ENCODE measurements around the gene GCHFR.

GCHFR gene

DNA sequence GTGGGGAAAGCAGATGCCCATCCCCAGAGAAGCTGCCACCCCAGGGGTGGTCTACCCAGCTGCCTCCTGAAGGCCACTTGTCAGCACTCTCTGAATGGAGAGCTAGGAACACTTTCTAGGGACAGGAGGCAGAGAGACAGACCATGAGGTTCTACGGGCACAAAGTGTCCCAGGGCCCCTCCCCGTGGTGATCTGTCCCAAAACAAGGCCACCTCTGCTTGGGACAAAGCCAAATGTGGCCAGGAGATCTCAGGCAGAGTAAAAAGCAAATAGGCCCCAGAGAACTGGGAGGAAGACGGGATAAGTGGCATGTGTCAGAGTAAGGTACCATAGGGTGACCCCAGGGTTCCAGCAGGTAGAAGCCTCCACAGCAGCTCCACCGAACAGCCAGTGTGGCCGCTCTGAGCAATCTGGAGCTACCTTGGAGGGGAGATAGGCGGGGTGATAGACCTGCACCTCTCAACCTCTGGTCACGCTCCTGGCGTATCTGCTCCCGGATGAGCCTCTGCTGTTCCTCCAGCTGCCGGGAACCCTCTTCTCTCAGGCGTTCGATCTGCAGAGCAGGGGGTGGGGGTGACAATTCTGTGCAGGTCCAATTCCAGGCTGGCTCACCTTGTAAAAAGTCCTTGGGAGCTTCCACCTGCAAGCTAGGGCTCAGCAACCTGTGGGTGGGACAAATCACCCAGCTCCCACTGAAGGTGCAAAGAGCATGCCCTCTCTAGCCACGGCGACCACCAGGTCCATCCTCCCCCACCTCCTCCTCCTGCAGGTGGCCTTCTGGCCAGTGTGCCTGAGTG lies 12.1 kb downstream of the GCHFR start:
- DNase-seq (ENCODE audit: low read depth) = no peak

DNA sequence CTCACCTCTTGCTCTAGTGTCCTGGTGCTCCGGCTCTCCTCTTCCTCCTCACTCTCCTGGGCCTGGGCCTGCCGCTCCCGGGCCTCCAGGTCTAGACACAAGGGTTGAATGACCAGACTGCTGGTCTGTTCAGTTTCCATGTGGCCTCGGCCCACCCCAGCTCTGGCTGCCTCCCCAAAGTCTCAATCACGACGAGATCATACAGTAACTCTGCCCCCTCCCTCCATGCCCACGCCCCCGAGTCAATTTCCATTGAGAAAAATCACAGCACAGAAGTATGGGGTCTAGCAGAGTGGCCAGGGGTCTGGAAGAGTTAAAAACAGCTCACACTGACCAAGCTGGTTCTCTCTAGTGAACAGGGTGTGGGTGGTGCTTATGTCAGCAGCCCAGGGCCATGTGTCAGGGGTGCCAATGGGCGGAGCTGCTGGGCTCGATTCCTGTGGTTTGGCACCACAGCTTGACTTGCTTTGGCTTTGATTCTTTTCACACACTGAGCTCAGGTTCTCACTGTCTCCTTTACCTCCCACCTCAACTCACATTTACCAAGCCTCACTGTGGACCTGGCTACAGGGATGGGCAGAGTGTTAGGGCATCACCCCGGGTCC lies 12.8 kb downstream of the GCHFR start:
- peak; percentile 50 for DNase-seq (ENCODE audit: low read depth)

DNA sequence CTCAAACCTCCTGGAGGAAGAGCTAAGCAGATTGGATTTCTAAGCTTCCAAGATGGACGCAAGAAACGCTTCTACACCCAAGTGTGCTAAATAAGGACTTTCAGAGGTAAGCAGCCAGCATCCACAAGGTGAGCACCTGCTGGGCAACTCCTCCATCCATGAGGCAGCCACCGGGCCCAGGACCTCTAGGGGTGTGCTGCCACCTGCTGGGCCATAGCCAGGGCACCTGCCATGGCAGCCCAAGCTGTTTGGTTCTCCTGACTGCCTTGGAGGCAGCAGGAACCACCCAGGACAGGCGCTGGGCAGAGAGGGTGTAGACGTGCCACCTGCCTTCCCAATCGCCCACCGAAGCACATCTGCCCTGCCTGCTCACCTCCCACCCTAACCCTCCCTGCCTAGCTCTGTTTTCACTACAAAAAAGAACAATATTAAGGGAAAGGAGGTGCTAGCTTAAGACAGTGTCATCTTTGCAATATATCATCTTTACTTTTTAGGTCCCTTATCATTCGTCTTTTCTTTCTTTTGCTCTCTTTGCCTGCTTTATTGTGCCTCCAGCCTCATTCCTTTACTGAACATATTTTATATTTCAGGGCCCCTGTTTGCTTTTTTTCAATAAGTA lies 18.9 kb downstream of the GCHFR start:
- DNase-seq (ENCODE audit: low read depth) = peak; percentile 56

- DNase-seq (ENCODE audit: low read depth) = no peak
Measured at GRCh38 chr15:40785164-40785563, 21.3 kb downstream of the GCHFR start.

- DNase-seq (ENCODE audit: low read depth) = no peak
Measured at GRCh38 chr15:40785814-40786213, 21.9 kb downstream of the GCHFR start.

- peak; percentile 75 for DNase-seq (ENCODE audit: low read depth)
Measured at GRCh38 chr15:40787344-40787841, 23.5 kb downstream of the GCHFR start.

- DNase-seq (ENCODE audit: low read depth) = no peak
Measured at GRCh38 chr15:40787991-40788390, 24.1 kb downstream of the GCHFR start.

DNA sequence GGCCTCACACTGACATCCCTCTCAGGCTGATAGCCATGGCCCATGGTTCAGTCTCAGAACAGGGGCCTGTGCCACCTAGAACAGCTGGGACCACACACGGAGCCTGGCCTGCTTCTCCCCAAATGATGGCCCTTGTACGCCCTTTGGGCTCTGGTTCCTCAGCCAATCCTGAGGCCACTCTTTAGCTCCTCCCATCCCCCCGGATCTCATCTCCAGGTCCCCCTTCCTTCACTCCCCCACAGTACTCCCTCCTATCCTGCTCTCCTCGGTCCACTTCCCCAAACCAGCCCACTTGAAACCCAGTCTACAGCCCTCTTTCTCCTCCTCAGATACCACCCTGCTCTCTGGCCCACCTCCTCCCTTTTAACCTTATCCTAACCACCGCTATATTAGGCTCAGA lies 25.3 kb downstream of the GCHFR start:
- no peak for DNase-seq (ENCODE audit: low read depth)

DNA sequence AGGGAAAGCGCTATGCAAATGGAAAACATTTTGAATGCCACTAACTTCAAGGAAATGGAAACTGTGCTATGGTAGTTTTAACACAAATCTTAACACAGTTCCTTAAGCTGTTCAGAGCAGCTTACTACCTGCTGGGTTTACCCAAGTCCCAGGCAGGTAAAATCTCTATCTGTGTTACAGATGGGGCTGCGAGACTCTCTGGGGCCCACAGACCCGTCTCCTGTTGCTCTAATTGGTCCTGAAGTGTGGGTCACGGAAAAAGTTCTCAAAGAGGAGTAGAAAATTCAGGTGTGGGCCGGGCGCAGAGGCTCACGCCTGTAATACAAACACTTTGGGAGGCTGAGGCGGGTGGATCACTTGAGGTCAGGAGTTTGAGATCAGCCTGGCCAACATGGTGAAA lies 26.1 kb downstream of the GCHFR start:
- no peak for DNase-seq (ENCODE audit: low read depth)

- DNase-seq (ENCODE audit: low read depth) = peak; percentile 22
Measured at GRCh38 chr15:40790718-40791117, 26.9 kb downstream of the GCHFR start.

DNA sequence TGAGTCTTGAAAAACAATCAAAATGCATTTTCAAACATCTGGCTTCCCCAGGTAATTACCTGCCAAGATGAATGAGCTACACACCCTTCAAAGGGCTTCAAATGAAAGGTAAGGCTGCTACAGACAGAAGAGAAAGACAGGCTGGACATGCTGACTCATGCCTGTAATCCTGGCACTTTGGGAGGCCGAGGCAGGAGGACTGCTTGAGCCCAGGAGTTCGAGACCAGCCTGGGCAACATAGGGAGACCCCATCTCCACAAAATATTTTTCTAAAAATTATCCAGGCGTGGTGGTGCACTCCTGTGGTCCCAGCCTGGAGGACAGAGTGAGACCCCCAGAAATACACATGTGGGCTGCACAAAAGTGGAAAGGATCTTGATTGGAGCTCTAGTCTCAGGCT lies 28.5 kb downstream of the GCHFR start:
- no peak for DNase-seq (ENCODE audit: low read depth)

DNA sequence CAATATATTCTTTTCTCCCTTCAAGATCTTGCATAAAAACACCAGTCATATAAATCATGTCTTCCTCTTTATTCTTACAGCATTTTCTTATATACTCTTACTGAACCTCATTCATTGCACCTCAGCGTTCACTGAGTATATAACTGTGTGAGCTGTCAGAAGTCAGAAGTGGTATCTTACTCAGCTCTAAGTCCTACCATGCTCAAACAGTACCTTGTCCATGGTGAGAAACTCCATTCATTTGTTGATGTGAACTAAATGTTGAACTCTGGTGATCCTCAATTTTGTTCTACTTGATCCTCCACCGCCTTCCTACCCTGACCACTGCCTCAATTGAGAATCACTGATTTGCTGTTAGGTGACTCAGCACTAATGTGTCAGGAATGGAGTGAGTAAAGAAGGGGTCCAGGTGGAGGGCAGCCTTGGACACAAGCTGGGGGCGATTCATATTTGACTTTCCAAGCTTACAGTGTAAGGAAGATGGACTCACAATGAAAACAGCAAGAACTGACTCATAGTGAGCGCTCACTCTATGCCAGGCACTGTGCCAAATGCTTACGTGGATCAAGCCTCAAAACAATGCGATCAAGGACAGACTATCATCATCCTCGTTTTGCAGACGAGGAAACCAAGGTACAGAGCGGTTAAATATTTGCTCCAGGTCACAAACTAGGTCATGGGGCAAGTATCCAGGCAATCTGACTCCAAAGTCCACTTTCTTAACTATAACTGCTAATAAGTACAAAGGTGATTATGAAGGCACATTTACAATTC lies 29.5 kb downstream of the GCHFR start:
- DNase-seq (ENCODE audit: low read depth) = peak; percentile 95

GRCh38 chr15:40796041-40796440 lies 32.2 kb downstream of the GCHFR start:
- no peak for DNase-seq (ENCODE audit: low read depth)

- DNase-seq (ENCODE audit: low read depth) = no peak
Measured at GRCh38 chr15:40796512-40796911, 32.6 kb downstream of the GCHFR start.

DNA sequence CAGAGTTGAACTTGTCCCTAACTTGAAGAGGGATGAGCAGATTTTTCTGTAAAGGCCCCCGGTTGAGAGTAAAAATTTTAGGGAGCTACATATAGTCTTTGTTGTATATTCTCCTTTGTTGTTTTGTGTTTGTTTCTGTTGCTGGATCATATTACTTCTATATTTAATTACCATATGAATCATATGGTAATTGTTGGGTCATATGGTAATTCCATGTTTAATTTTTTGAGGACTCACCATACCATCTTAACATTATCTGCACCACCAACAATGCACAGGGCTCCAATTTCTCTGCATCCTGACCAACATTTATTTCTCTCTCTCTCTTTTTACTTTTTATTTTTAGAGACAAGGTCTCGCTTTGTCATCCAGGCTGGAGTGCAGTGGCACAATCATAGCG lies 35.7 kb downstream of the GCHFR start:
- no peak for DNase-seq (ENCODE audit: low read depth)

DNA sequence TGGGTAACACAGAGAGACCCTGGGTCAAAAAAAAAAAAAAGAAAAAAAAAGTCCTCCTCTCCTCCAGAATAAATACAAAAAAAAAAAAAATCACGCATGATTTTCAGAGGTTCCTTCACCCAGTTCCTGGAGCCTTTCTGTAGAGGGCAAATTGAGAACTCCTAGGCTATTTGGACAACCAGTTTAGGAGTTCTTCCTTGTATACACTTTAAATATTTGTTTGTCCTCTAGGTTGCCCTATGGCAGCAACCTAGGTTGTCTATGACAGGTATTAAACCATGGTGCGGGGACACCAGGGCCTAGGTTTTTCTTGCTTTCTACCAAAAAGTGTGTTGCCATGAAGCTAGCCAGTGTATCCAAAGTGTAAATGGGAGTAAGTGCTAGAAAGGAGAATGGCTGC lies 39.2 kb downstream of the GCHFR start:
- DNase-seq (ENCODE audit: low read depth) = no peak

DNA sequence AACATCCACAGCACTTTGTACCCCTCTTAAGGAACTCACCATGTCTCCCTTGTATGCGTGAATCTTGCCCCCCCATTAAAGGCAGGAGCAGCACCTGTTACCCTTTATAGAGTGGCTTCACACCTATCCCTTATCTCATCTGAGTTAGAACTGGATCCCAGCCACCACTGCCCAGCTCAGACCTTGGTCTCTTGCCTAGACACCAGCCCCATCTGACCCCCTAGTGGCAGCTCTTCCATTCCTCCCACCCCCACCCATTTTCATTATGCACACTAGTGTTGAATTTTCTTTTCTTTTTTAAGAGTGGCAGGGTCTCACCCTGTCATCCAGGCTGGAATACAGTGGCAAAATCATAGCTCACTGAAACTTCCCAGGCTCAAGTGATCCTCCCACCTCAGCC lies 39.8 kb downstream of the GCHFR start:
- no peak for DNase-seq (ENCODE audit: low read depth)

- DNase-seq (ENCODE audit: low read depth) = no peak
Measured at GRCh38 chr15:40806672-40807027, 42.8 kb downstream of the GCHFR start.

DNA sequence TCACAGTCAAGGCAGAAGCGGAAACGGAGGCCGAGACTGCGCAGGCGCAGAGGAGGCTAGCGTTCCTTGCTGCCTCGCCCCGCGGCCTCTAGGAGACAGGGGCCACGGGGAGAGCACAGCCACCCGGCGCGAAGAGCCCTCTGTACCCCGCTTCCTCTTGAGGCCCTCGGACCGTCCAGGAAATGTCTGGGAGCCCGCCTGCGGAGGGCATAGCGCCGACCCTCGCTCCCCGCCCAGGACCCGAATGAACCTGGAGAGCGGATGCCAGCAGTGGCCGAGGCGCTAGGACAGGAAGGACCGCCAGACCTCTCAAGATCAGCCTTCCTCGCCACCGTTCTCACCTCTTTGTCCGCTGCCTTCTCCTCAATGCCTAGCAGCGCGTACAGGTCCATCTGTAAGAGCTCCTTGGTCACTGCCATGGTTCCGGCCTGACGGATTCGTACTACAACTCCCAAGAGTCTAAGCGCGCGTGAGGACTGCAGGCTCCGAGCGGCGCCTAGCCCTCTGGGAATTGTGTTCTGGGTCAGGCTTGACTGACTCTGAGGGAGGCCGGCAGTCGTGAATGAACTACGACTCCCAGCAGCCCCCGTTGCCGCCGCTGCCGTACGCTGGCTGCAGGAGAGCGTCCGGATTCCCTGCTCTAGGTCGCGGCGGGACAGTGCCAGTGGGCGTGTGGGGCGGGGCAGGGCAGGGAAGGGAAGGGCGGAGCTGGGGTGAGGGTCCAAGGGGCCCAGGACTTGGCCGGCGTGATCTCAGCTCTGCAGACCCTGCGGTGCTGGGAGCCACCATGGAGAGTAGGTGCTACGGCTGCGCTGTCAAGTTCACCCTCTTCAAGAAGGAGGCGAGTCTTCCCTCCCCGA lies 43.4 kb downstream of the GCHFR start, which contains the start of the genes DNAJC17 and ZFYVE19:
Gene DNAJC17 (minus strand): TSS at position 446 of the 860 bp plus-strand sequence. CDS start 27 bp downstream, at position 419.
Gene ZFYVE19 (plus strand): TSS at position 62 of the 860 bp plus-strand sequence. CDS start 501 bp downstream, at position 563.
- DNase-seq (ENCODE audit: low read depth) = peak; percentile 98

- peak; percentile 43 for DNase-seq (ENCODE audit: low read depth)
Measured at GRCh38 chr15:40807888-40808461, 44.1 kb downstream of the GCHFR start.
